Measurements from ENCODE around the gene RAVER2.

DNA sequence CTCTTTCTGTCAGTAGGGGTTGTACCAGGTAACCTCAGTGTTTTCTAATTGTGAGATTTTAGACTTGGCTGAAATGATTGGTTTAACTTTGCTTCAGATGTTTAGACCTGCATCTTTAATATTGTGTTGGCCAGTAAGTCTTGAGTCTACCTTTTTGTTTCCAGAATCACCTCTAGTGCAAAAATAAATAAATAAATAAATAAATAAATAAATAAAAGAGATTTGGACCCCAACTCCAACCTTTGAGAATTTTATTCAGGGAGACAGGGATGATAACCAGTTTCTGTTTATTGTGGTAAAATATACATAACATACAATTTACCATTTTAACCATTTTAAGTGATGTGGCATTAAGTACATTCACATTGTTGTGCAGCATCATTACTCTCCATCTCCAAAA, 64.4 kb downstream of the RAVER2 start:
- TF ChIP-seq EZH2 (IDR thresholded peaks at IDR 0.05; ENCODE audit: insufficient read depth, poor library complexity, severe bottlenecking) (no peak), EZH2phosphoT487 (IDR thresholded peaks at IDR 0.05; ENCODE audit: insufficient read depth, low read depth) (no peak)

All from GM23248 (cell line).